ENCODE data around the gene ATP9A.
"Not testable (repeated sequence)": the region's sequence is repeated elsewhere in the genome, so short reads cannot be mapped to it uniquely, and the experiment has no call there.

ATP9A gene

DNA sequence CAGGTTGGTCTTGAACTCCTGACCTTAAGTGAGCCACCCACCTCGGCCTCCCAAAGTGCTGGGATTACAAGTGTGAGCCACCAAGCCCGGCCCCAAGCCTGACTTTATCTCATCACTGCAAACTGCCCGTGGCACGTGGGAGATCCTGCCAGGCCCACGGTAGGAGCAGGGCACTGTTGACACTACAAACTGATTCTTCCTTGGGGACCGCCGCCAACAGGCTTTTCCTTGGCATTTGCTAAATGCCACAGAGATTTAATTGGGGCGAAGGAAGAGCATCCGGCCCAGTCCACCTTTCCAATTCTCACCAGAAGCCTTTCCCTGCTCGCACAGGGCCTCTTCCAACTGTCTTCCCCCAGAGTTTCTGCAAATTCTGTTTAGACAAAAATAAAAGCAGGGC, 11.0 kb downstream of the ATP9A start:
- DNase-seq (ENCODE audit: low spot score) = no peak
- TF ChIP-seq, protein P1, sequence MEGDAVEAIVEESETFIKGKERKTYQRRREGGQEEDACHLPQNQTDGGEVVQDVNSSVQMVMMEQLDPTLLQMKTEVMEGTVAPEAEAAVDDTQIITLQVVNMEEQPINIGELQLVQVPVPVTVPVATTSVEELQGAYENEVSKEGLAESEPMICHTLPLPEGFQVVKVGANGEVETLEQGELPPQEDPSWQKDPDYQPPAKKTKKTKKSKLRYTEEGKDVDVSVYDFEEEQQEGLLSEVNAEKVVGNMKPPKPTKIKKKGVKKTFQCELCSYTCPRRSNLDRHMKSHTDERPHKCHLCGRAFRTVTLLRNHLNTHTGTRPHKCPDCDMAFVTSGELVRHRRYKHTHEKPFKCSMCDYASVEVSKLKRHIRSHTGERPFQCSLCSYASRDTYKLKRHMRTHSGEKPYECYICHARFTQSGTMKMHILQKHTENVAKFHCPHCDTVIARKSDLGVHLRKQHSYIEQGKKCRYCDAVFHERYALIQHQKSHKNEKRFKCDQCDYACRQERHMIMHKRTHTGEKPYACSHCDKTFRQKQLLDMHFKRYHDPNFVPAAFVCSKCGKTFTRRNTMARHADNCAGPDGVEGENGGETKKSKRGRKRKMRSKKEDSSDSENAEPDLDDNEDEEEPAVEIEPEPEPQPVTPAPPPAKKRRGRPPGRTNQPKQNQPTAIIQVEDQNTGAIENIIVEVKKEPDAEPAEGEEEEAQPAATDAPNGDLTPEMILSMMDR (IDR thresholded peaks at IDR 0.05; ENCODE audit: extremely low read depth, missing control alignments) = no peak

DNA sequence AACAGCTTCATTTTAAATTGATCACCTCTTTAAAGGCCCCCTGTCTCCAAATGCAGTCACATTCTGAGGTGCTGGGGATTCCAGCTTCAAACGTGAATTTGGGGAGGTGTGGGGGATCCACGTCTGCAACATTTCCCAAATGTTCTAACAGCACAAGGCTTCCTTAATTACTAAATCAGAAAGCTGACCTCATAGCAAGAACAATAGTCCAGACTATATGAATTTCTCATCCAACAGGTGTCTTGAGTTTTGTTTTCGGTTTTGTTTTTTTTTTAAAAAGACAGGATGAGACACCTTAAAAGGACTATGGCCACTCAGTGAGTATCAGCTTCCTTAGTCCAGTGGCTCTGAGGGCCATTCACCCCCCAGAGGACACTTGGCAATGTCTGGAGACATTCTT, 11.5 kb downstream of the ATP9A start:
- TF ChIP-seq, protein P1 (IDR thresholded peaks at IDR 0.05; ENCODE audit: extremely low read depth, missing control alignments) = no peak
- no peak for DNase-seq (ENCODE audit: low spot score)

DNA sequence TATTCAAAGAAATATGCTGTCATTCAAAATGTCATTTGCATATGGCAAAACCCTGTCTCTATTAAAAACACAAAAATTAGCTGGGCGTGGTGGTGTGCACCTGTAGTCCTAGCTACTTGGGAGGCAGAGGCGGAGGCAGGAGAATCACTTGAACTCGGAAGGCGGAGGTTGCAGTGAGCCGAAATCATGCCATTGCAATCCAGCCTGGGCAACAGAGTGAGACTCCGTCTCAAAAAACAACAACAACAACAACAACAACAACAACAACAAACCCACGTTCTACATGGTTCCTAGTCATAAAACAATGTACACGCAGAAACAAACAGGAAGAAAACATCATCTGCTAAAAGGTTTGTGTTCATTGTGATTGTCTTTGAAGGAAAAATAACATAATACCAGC, 15.0 kb downstream of the ATP9A start:
- not testable (repeated sequence) for DNase-seq (ENCODE audit: low spot score)

DNA sequence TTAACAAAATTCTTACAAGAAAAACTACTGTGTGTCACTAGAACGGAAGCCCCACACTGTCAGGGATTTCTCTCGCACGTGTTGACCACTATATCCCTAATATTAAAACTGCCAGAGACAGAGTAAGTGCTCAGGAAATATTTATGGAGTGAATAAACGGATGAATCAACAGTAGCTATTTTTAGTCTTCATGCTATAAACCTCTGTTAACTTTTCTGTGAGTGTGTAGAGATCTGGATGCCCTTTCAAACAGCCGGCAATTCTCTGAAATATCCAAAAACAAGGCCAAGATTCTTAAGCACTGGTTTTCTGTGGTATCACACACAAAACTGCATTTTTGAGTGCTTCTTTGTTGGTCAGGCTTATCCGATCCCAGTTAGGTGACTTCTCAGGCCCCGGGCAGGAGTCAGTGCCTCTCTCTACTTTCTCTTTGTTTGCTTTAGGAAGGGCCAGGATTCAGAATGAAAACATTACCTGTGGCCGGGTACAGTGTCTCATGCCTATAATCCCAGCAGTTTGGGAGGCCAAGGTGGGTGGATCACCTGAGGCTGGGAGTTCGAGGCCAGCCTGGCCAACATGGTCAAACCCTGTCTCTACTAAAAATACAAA, 15.7 kb downstream of the ATP9A start:
- TF ChIP-seq, protein P1 (IDR thresholded peaks at IDR 0.05; ENCODE audit: extremely low read depth, missing control alignments) = no peak
- no peak for DNase-seq (ENCODE audit: low spot score)

DNA sequence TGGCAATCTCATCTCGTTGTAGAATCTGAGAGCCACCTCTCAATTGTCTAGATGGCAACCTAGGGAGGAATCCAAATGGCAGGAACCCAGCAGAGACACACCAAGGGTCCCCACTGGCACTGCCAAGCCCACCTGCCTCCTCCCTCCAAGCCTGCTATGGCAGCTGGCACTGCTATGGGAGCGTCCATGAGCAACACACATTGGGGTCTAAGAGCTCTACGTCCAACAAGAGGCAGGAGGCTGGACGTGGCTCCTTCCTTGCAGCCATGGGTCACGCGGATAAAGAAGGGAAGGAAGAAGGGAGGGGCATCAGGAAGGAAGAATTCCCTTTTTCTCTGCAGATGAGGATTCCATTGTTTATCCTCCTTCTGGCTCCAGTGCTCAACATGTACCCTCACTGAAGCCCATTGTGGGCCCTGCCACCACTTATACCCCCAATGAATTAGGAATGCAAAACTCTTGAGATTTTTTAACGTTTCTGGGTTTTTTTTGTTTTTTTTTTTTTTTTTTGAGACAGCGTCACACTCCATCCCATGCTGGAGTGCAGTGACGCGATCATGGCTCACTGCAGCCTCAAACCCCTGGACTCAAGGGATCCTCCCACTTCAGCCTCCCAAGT, 17.3 kb downstream of the ATP9A start:
- TF ChIP-seq, protein P1 (IDR thresholded peaks at IDR 0.05; ENCODE audit: extremely low read depth, missing control alignments) = no peak
- no peak for DNase-seq (ENCODE audit: low spot score)

DNA sequence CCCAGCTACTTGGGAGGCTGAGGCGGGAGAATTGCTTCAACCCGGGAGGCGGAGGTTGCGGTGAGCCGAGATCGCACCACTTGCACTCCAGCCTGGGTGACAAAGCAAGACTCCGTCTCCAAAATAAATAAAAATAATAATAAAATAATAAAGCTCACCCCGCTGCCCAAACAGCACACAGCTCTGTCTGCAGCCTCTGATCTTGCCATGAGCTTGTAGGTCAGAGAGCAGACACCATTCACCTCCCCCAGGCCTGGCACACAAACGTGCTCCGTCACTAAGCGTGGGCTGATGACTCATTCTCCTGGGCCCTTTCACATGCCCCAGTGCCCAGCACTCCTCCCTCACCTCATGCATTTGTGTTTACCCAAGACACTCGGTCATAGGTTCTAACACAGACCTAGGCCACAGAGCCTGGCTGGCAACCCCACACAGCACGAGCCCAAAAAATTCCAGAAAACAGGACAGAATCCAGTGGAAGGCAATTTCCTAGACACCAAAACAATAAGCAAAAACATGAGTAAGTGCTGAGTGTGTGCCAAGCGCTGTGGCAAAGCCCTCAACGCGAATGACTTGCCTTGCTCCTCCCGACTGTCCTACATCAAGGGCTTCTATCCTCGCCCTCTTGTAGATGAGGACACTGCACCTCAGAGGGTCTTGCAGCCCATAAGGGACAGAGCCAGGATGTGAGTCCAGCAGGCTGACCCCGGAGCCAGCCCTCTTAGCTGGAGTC, 18.0 kb downstream of the ATP9A start:
- TF ChIP-seq, protein P1 (IDR thresholded peaks at IDR 0.05; ENCODE audit: extremely low read depth, missing control alignments) = no peak
- no peak for DNase-seq (ENCODE audit: low spot score)

DNA sequence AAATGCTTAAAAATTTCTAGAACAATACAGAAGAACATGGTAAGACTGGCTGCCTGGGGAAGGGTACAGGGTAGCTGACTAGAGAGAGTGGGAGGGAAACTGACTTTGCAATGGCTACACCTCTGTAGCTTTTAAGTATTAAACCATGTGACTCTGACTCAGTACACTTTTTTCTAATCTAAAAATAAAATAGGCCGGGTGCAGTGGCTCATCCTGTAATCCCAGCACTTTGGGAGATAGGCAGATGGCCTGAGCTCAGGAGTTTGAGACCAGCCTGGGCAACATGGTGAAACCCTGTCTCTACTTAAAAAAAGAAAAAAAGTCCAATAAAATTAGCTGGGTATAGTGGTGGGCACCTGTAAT, 18.5 kb downstream of the ATP9A start:
- DNase-seq (ENCODE audit: low spot score) = no peak
- TF ChIP-seq, protein P1 (IDR thresholded peaks at IDR 0.05; ENCODE audit: extremely low read depth, missing control alignments) = no peak

Measured in GM20000 (cell line).